ENCODE results near the gene OR2A12. TPM values are rescaled to one million over a fixed set of nuclear protein-coding genes. Genes with fewer than 3 reads are reported as not detected.

The OR2A12 gene
- total and polyA plus RNA-seq, 2 of the 13 experiments (the other 11 are each of a cell fraction or from before 2014, with no cell fraction given), result 0.18 TPM; not detected in 1

GRCh38 chr7:144127714-144128334 lies 41.7 kb downstream of the OR2A12 start:
- Histone ChIP-seq H3K27me3 (ENCODE audit: control insufficient read depth in 1 of 2, insufficient read depth in 2 of 2, low read length in 2 of 2) (no peaks in the 10 kb centered on the region), H3K9ac (ENCODE audit: insufficient read depth, low read depth, low read length) (no peak overlapping the region), H3K36me3 (replicated peaks in 1 of 2; ENCODE audit: control insufficient read depth in 1 of 2, insufficient read depth in 2 of 2, low read length in 2 of 2) (no peaks in the 10 kb centered on the region), H2AFZ (ENCODE audit: low read length) (no peak overlapping the region), H3K27ac (ENCODE audit: extremely low read length, insufficient read depth, low read length) (no peak overlapping the region), H3K4me3 (replicated peaks in 1 of 3; ENCODE audit: insufficient read depth in 1 of 3, low read depth in 2 of 3, low read length in 3 of 3) (no peak overlapping the region), H3K4me2 (ENCODE audit: low read depth, low read length) (no peak overlapping the region), H3K9me3 (ENCODE audit: low read length) (no peaks in the 10 kb centered on the region), H3K79me2 (ENCODE audit: insufficient read depth, low read length) (no peaks in the 10 kb centered on the region), H3K4me1 (ENCODE audit: insufficient read depth, low read length) (no peaks in the 10 kb centered on the region), H4K20me1 (ENCODE audit: insufficient read depth, low read length) (no peaks in the 10 kb centered on the region)
- in situ Hi-C loops (cut with HindIII; ENCODE audit: extremely low pct_ligation_motif_present, low pct_unique_long_range_greater_than_20kb), result no loop called here
- intact Hi-C loops (cut with micrococcal nuclease; ENCODE audit: unreplicated experiment), result loop anchor here (2.0 kb wide), 1 partner anchor 637 kb away; no protein-coding TSS in a partner anchor
- WGBS (ENCODE audit: low lambda C conversion rate), result 4% methylated on average over 5 of the region's 6 CpGs
- ChIA-PET POLR2A (no interaction called here), CTCF (ENCODE audit: low intra/inter-chr PET ratio, low total read pairs) (no interaction called here)
- ATAC-seq (peak; percentile 100), DNase-seq (ENCODE audit: low spot score) (peak; percentile 74), FAIRE-seq (peak; percentile 77)
- no TSS peak for BruUV-seq (replicated peaks)
- TF ChIP-seq ZNF205 (CRISPR knock-in tag; IDR thresholded peaks at IDR 0.05) (no peak), ARNTL (CRISPR knock-in tag; IDR thresholded peaks at IDR 0.05) (peak; percentile 87), MAX (IDR thresholded peaks at IDR 0.05) (0 out of 2 replicates have a peak, but pooled peaks have one; percentile 21), SNAPC5 (CRISPR knock-in tag; IDR thresholded peaks at IDR 0.05; ENCODE audit: borderline replicate concordance) (no peak), ELF1 (CRISPR knock-in tag; IDR thresholded peaks at IDR 0.05) (peak; percentile 39; the same call in 1 of the 2 replicates), AKAP8 (CRISPR knock-in tag; IDR thresholded peaks at IDR 0.05) (no peak), ZNF280D (CRISPR knock-in tag; IDR thresholded peaks at IDR 0.05) (no peak), IRX3 (CRISPR knock-in tag; IDR thresholded peaks at IDR 0.05; ENCODE audit: borderline replicate concordance, low read depth) (no peak), KDM2A (CRISPR knock-in tag; IDR thresholded peaks at IDR 0.05; ENCODE audit: borderline replicate concordance, low read depth) (peak; percentile 27; the same call in 1 of the 2 replicates), ZMYM4 (CRISPR knock-in tag; IDR thresholded peaks at IDR 0.05) (peak; percentile 46), ZNF414 (CRISPR knock-in tag; IDR thresholded peaks at IDR 0.05) (no peak), ZNF343 (CRISPR knock-in tag; IDR thresholded peaks at IDR 0.05) (no peak), GTF2F1 (IDR thresholded peaks at IDR 0.05; ENCODE audit: low read length) (no peak), REPIN1 (CRISPR knock-in tag; IDR thresholded peaks at IDR 0.05; ENCODE audit: borderline replicate concordance, low read depth) (no peak), ZNF251 (CRISPR knock-in tag; IDR thresholded peaks at IDR 0.05) (no peak), RXRB (CRISPR knock-in tag; IDR thresholded peaks at IDR 0.05; ENCODE audit: borderline replicate concordance) (0 out of 2 replicates have a peak, but pooled peaks have one; percentile 16), ZNF652 (CRISPR knock-in tag; IDR thresholded peaks at IDR 0.05; ENCODE audit: borderline replicate concordance, low read depth) (0 out of 2 replicates have a peak, but pooled peaks have one; percentile 28), RAD21 (CRISPR knock-in tag; IDR thresholded peaks at IDR 0.05) (peak; percentile 69), BORCS8-MEF2B (CRISPR knock-in tag; IDR thresholded peaks at IDR 0.05) (no peak), ZNF639 (CRISPR knock-in tag; conservative IDR thresholded peaks at IDR 0.05) (no peak), THAP11 (CRISPR knock-in tag; IDR thresholded peaks at IDR 0.05) (no peak)
